GM21381 (cell line): ENCODE measurements around the gene PTPRC.

Source experiments
- ATAC-seq: cut with Tn5 transposase; IDR thresholded peaks from one replicate; pipeline ENCODE4 v1.9.1; 2021; ENCODE audit warnings: mild to moderate bottlenecking, moderate library complexity; ENCODE audit not compliant: unreplicated experiment

Gene PTPRC

GRCh38 chr1:198619375-198620140, 19.3 kb upstream of the PTPRC start:
- no peak for ATAC-seq

GRCh38 chr1:198620218-198620617, 18.6 kb upstream of the PTPRC start:
- no peak for ATAC-seq

- ATAC-seq: peak; percentile 68
Measured at GRCh38 chr1:198620951-198621824, 17.7 kb upstream of the PTPRC start.

- no peak for ATAC-seq
Measured at GRCh38 chr1:198622001-198622400, 16.8 kb upstream of the PTPRC start.

GRCh38 chr1:198623752-198624647, 14.8 kb upstream of the PTPRC start:
- ATAC-seq: peak; percentile 31

- ATAC-seq: no peak
Measured at GRCh38 chr1:198624648-198624980, 14.2 kb upstream of the PTPRC start.

- ATAC-seq: no peak
Measured at GRCh38 chr1:198627436-198628066, 11.3 kb upstream of the PTPRC start.

GRCh38 chr1:198628067-198628455, 10.8 kb upstream of the PTPRC start:
- no peak for ATAC-seq

GRCh38 chr1:198629610-198630009, 9.2 kb upstream of the PTPRC start:
- no peak for ATAC-seq

GRCh38 chr1:198630863-198631262, 8.0 kb upstream of the PTPRC start:
- ATAC-seq: no peak

GRCh38 chr1:198631292-198631691, 7.5 kb upstream of the PTPRC start:
- no peak for ATAC-seq

- ATAC-seq: no peak
Measured at GRCh38 chr1:198632007-198632406, 6.8 kb upstream of the PTPRC start.

GRCh38 chr1:198633675-198634121, 5.1 kb upstream of the PTPRC start:
- no peak for ATAC-seq

- ATAC-seq: no peak
Measured at GRCh38 chr1:198635964-198636363, 2.9 kb upstream of the PTPRC start.

- ATAC-seq: no peak
Measured at GRCh38 chr1:198636391-198636790, 2.4 kb upstream of the PTPRC start.

GRCh38 chr1:198637157-198637556, 1.7 kb upstream of the PTPRC start:
- ATAC-seq: no peak

- ATAC-seq: no peak
Measured at GRCh38 chr1:198637916-198638437, 863 bp upstream of the PTPRC start.

- no peak for ATAC-seq
Measured at GRCh38 chr1:198638441-198638840, 399 bp upstream of the PTPRC start.

GRCh38 chr1:198639671-198640143, 867 bp downstream of the PTPRC start:
- ATAC-seq: no peak

- no peak for ATAC-seq
Measured at GRCh38 chr1:198640174-198640573, 1.3 kb downstream of the PTPRC start.
